ENCODE measurements around the gene ST6GALNAC1. TPM values are rescaled to one million over a fixed set of nuclear protein-coding genes. Genes with fewer than 3 reads are reported as not detected.

ST6GALNAC1 gene
- total and polyA plus RNA-seq, 2 donors (not counting 3 experiments of a cell fraction or from before 2014, with no cell fraction given), result 0.19 to 0.55 TPM

GRCh38 chr17:76617838-76618237 is 25.7 kb downstream of the ST6GALNAC1 start:
- intact Hi-C loops (cut with micrococcal nuclease), result no loop called here
- Histone ChIP-seq H3K4me3 (replicated peaks in 1 of 3; ENCODE audit: insufficient read depth in 1 of 3, low read depth in 1 of 3, low read length in 3 of 3) (no peak overlapping the region), H3K4me1 (ENCODE audit: control insufficient read depth, extremely low read depth, insufficient read depth, low read length) (no peaks in the 10 kb centered on the region), H4K20me1 (replicated peaks; ENCODE audit: control insufficient read depth, extremely low read depth, insufficient read depth, low read length) (no peaks in the 10 kb centered on the region), H3K27ac (ENCODE audit: insufficient read depth, low read depth, low read length) (no peak overlapping the region), H3K36me3 (ENCODE audit: control insufficient read depth in 2 of 2, extremely low read depth in 1 of 2, insufficient read depth in 2 of 2, low read length in 2 of 2) (no peaks in the 10 kb centered on the region), H3K9me1 (replicated peaks; ENCODE audit: control insufficient read depth, extremely low read depth, insufficient read depth, low read length) (no peaks in the 10 kb centered on the region), H3K79me2 (ENCODE audit: control insufficient read depth, insufficient read depth, low read length) (no peaks in the 10 kb centered on the region), H3K27me3 (ENCODE audit: control insufficient read depth in 2 of 2, insufficient read depth in 2 of 2, low read length in 2 of 2) (no peaks in the 10 kb centered on the region), H3K9ac (replicated peaks; ENCODE audit: extremely low read depth, insufficient read depth, low read length) (no peak overlapping the region), H2AFZ (ENCODE audit: low read depth, low read length) (no peak overlapping the region), H3K9me3 (replicated peaks; ENCODE audit: control insufficient read depth, insufficient read depth, low read length) (no peaks in the 10 kb centered on the region), H3K4me2 (ENCODE audit: insufficient read depth, low read length) (no peak overlapping the region)
- ChIA-PET POLR2A (no interaction called here), CTCF (interaction anchor here (0.8 to 1.3 kb wide), 3 partner anchors 61 to 89 kb away, joined by 3 read pairs; no protein-coding TSS in a partner anchor)
- BruUV-seq (replicated peaks), result no TSS peak
- FAIRE-seq (no peak), DNase-seq (ENCODE audit: low read depth, low spot score) (no peak)
- dilution Hi-C loops (cut with MboI; ENCODE audit: extremely low pct_ligation_motif_present, low sequenced_read_pairs), result no loop called here
- no peak for TF ChIP-seq EZH2 (IDR thresholded peaks at IDR 0.05; ENCODE audit: borderline replicate concordance, low read depth, low read length, severe bottlenecking)
- no peak for TF ChIP-seq MAX (IDR thresholded peaks at IDR 0.05; ENCODE audit: insufficient read depth, insufficient read length)
- no peak for TF ChIP-seq FOS (IDR thresholded peaks at IDR 0.05; ENCODE audit: borderline replicate concordance, insufficient read depth, low read length)
- TF ChIP-seq CTCF (IDR thresholded peaks at IDR 0.05; ENCODE audit: extremely low read depth in 1 of 2, insufficient read depth in 1 of 2, low read depth in 1 of 2, low read length in 2 of 2), result no peak
- no peak for TF ChIP-seq POLR2AphosphoS5 (IDR thresholded peaks at IDR 0.05; ENCODE audit: insufficient read depth, low read depth, low read length)
- no peak for TF ChIP-seq MYC (IDR thresholded peaks at IDR 0.05; ENCODE audit: low read depth, low read length)
- no peak for TF ChIP-seq JUN (IDR thresholded peaks at IDR 0.05; ENCODE audit: borderline replicate concordance, insufficient read depth, insufficient read length, low read depth)
- no peak for TF ChIP-seq GATA2 (IDR thresholded peaks at IDR 0.05; ENCODE audit: insufficient read depth, insufficient read length, low read depth, low read length)
- no peak for TF ChIP-seq POLR2A (IDR thresholded peaks at IDR 0.05; ENCODE audit: low read depth, low read length)

All from endothelial cell of umbilical vein (primary cell).